ENCODE measurements around the gene TUBA3D. TPM values are rescaled to one million over a fixed set of nuclear protein-coding genes. Genes with fewer than 3 reads are reported as not detected.

Gene TUBA3D
- total RNA-seq, 1 donor from 2014 or later, result not detected

Small RNA genes within 50 kb of the gene (microRNA-seq; reads per million reads assigned to microRNA genes)
- not detected for gene MIR4784

Other genes with a start within 250 kb of the TUBA3D start
- not detected in 3 replicates for gene RAB6D, start 112.0 kb upstream of the TUBA3D start, total RNA-seq
- 106 to 109 TPM (median 106 TPM) in 3 replicates for gene MZT2A, start 16.3 kb downstream of the TUBA3D start, total RNA-seq
- gene CCDC74A, start 51.8 kb downstream of the TUBA3D start, total RNA-seq, result 9.6 to 11.0 TPM (median 10.9 TPM) in 3 replicates